Adrenal gland (tissue), 12 donors: Measurements from ENCODE around the gene GCN1. TPM values are rescaled to one million over a fixed set of nuclear protein-coding genes. Genes with fewer than 3 reads are reported as not detected.

Experiments
- DNase-seq, 7 donors: peaks; one replicate each; pipeline ENCODE4 v3.0.0-alpha.2; 2019 to 2020
- H3K27ac ChIP-seq, 5 donors: fragments of 200-600 bp; sonication (generic) in 4 of 5; 1 replicate in 3 of 5; 2 replicates in 2 of 5; pipeline versions ENCODE4 v1.5.1 to v1.8.0; 2016 to 2020; ENCODE audit warnings: mild to moderate bottlenecking in 1 of 5
- H3K27me3 ChIP-seq: fragments of 200-600 bp; 2 replicates; pipeline ENCODE4 v1.8.0; 2021
- H3K36me3 ChIP-seq, 2 donors: fragments of 200-600 bp; replicated peaks in 1 of 2; 1 replicate in 1 of 2; 2 replicates in 1 of 2; pipeline versions ENCODE4 v1.5.1 to v1.8.0; 2018 to 2022
- H3K4me1 ChIP-seq, 2 donors: fragments of 200-600 bp; replicated peaks in 1 of 2; 1 replicate in 1 of 2; 2 replicates in 1 of 2; pipeline versions ENCODE4 v1.5.1 to v1.8.0; 2018 to 2021
- H3K4me3 ChIP-seq, 4 donors: fragments of 200-600 bp; sonication (generic) in 3 of 4; one replicate each; pipeline ENCODE4 v1.5.1; 2016 to 2018
- H3K9me3 ChIP-seq, 3 donors: fragments of 200-600 bp; sonication (generic) in 1 of 3; replicated peaks in 1 of 3; 1 replicate in 2 of 3; 2 replicates in 1 of 3; pipeline versions ENCODE4 v1.5.1 to v1.8.0; 2016 to 2021
- CTCF ChIP-seq, 6 experiments: fragments of 450-650 bp in 4 of 6; fragments of 200-600 bp in 2 of 6; sonication (generic) in 1 of 6; IDR thresholded peaks; 1 replicate in 5 of 6; 2 replicates in 1 of 6; pipeline versions ENCODE4 v1.5.1 to v1.8.0; 2016 to 2021; ENCODE audit warnings: antibody characterized with exemption in 6 of 6, mild to moderate bottlenecking in 2 of 6, moderate library complexity in 1 of 6
- POLR2A ChIP-seq, 2 donors: fragments of 450-650 bp; IDR thresholded peaks; one replicate each; pipeline ENCODE4 v1.6.1; 2017; ENCODE audit warnings: antibody characterized with exemption in 2 of 2, mild to moderate bottlenecking in 2 of 2, moderate library complexity in 1 of 2
- WGBS, 4 donors: extraction: QIAGEN DNeasy Blood & Tissue Kit in 2 of 4; methylation state at CpG; one replicate each; pipeline versions ENCODE4 v1.1.5 to v1.1.7; 2013 to 2017; 5-methylcytosine and 5-hydroxymethylcytosine counted together
- intact Hi-C, 2 donors: fragments of 100-400 bp; cut with DNase I; formaldehyde crosslinking; loops; one replicate each; pipeline versions ENCODE4 v1.14.1 to v1.15.0; 2022 to 2023
- polyA plus RNA-seq, 3 donors: library from polyadenylated mRNA; stranded (reverse); fragments of 200-250 nt in 2 of 3; fragments of 350-450 nt in 1 of 3; fragmentation: Illumina TruSeq in 1 of 3; extraction: RNeasy Lipid Tissue Mini Kit (QIAGEN cat#74804) in 1 of 3; gene quantifications; one replicate each; pipeline ENCODE4 v1.2.3, GENCODE V29; 2013 to 2014
- total RNA-seq, 9 donors: library from RNA; depleted of rRNA in 4 of 9; stranded (reverse); fragments of >200 nt in 4 of 9; fragments of 120-200 nt in 1 of 9; fragmentation: NEBNext Ultra II Directional in 1 of 9; extraction: Animal tissue kit (Norgen Biotek cat#: 25700) in 1 of 9; gene quantifications; one replicate each; pipeline versions ENCODE4 v1.1.0 to v1.2.4, GENCODE V29; 2013 to 2023
- donor health status: healthy with polysubstance abuse.
- donor health status: Bipolar disorder and iron deficiency.
- donor health status: DM: yes; HTN: yes; CAD: no.
- donor health status: DM: no; HTN: no; CAD: no.
- donor health status: DM: no; HTN: no; CAD: no.
- donor health status: DM: yes; HTN: yes; CAD: no.

GCN1 gene
- total and polyA plus RNA-seq, 12 donors, result 22.0 to 98.5 (median 46.5) TPM

- H3K4me1 ChIP-seq, result no peaks in the 10 kb centered on the region
- peaks cover 0 to 96% of the 10 kb centered on the region in 2 donors for H3K36me3 ChIP-seq
- H3K4me3 ChIP-seq, result no peak overlapping the region
- TF ChIP-seq CTCF (IDR thresholded peaks at IDR 0.05) (no peak), POLR2A (IDR thresholded peaks at IDR 0.05) (no peak)
- DNase-seq, result no peak
- intact Hi-C loops, result no loop called here
- H3K9me3 ChIP-seq, result no peaks in the 10 kb centered on the region
- H3K27ac ChIP-seq, result no peak overlapping the region
- 88 to 95% (median 92%) methylated on average over 8 to 11 of the region's 11 CpGs for whole genome bisulfite sequencing, 4 donors
- H3K27me3 ChIP-seq, result no peaks in the 10 kb centered on the region
Observed at GRCh38 chr12:120157678-120158077, 36.8 kb downstream of the GCN1 start.

GRCh38 chr12:120156315-120157259 is 37.9 kb downstream of the GCN1 start:
- 94 to 95% (median 94%) methylated on average over 11 to 22 of the region's 22 CpGs for WGBS, 4 donors
- intact Hi-C loops, result no loop called here
- H3K27ac ChIP-seq, result no peak overlapping the region
- peaks cover 0 to 92% of the 10 kb centered on the region in 2 donors for H3K36me3 ChIP-seq
- no peak overlapping the region for H3K4me3 ChIP-seq
- H3K27me3 ChIP-seq, result no peaks in the 10 kb centered on the region
- no peaks in the 10 kb centered on the region for H3K9me3 ChIP-seq
- no peak for TF ChIP-seq CTCF (IDR thresholded peaks at IDR 0.05)
- no peak for DNase-seq
- H3K4me1 ChIP-seq, result no peaks in the 10 kb centered on the region

GRCh38 chr12:120155072-120155471 is 39.4 kb downstream of the GCN1 start:
- intact Hi-C loops, result no loop called here
- Histone ChIP-seq H3K36me3 (peaks cover 0 to 91% of the 10 kb centered on the region in 2 donors), H3K4me1 (no peaks in the 10 kb centered on the region), H3K27ac (no peak overlapping the region), H3K27me3 (no peaks in the 10 kb centered on the region), H3K9me3 (no peaks in the 10 kb centered on the region), H3K4me3 (no peak overlapping the region)
- 94 to 98% (median 96%) methylated on average over 13 to 15 of the region's 15 CpGs; no CpG with 5 or more reads in 1 of the 4 donors for WGBS, 4 donors
- DNase-seq, result no peak
- TF ChIP-seq POLR2A (IDR thresholded peaks at IDR 0.05), result no peak
- no peak for TF ChIP-seq CTCF (IDR thresholded peaks at IDR 0.05)

- H3K9me3 ChIP-seq, result no peaks in the 10 kb centered on the region
- 87 to 97% (median 95%) methylated on average over 17 to 22 of the region's 22 CpGs for WGBS, 4 donors
- H3K4me3 ChIP-seq, result no peak overlapping the region
- no peak for DNase-seq
- H3K36me3 ChIP-seq, result peaks cover 0 to 95% of the 10 kb centered on the region in 2 donors
- no peak overlapping the region for H3K27ac ChIP-seq
- H3K4me1 ChIP-seq, result no peaks in the 10 kb centered on the region
- no peaks in the 10 kb centered on the region for H3K27me3 ChIP-seq
- TF ChIP-seq POLR2A (IDR thresholded peaks at IDR 0.05) (no peak), CTCF (IDR thresholded peaks at IDR 0.05) (no peak)
- intact Hi-C loops, result no loop called here
Observed at GRCh38 chr12:120150919-120151525, 43.5 kb downstream of the GCN1 start.
